ENCODE measurements around the gene INHBA.

Gene INHBA

DNA sequence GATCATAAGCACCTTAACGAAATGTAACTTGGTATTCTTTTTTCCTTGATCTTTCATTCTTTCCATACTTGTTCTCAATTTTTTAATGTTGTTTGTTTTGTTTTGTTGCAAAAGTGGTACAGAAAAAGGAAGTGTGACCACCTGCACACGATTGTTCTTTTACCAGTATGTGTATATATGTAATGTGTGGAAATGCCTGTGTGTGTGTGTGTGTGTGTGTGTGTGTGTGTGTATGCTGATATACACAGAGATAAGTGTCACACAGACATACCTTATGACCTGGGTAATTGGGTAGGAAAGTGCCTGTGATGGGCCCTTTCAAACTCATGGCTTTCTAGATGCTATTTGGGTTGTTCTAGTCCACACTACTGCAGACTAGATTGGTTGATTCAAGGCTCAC, 14.0 kb downstream of the INHBA start:
- TF ChIP-seq, protein P1, sequence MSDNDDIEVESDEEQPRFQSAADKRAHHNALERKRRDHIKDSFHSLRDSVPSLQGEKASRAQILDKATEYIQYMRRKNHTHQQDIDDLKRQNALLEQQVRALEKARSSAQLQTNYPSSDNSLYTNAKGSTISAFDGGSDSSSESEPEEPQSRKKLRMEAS (IDR thresholded peaks at IDR 0.05) = no peak
- TF ChIP-seq CREB1 (IDR thresholded peaks at IDR 0.05; ENCODE audit: low read depth) = no peak

DNA sequence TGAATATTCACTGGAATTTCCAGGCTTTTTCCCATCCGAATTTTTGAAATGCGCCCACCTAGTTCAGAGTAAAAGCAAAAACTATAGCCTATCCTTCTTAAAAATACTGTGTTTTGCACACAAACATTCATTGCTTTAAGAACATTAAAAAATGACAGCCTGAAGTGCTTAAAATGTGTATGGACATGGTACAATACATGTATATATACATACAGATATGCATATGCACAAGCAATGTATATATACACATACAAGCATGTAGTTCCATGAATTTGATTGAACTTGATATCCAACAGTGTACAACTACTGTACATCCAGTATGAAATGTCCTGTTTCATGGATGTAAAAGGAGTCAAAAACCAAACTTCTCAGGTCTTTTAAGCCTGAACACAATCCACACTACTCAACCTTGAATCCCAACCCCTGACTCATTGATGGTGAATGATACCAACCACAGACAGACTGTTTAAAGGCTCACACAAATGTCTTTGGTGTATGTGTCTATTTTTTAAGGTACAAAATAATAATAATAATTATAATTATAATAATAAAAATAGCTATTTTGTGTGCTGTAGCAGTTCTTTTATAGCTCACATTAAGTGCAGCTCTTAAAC, 14.8 kb downstream of the INHBA start:
- TF ChIP-seq, protein P2, sequence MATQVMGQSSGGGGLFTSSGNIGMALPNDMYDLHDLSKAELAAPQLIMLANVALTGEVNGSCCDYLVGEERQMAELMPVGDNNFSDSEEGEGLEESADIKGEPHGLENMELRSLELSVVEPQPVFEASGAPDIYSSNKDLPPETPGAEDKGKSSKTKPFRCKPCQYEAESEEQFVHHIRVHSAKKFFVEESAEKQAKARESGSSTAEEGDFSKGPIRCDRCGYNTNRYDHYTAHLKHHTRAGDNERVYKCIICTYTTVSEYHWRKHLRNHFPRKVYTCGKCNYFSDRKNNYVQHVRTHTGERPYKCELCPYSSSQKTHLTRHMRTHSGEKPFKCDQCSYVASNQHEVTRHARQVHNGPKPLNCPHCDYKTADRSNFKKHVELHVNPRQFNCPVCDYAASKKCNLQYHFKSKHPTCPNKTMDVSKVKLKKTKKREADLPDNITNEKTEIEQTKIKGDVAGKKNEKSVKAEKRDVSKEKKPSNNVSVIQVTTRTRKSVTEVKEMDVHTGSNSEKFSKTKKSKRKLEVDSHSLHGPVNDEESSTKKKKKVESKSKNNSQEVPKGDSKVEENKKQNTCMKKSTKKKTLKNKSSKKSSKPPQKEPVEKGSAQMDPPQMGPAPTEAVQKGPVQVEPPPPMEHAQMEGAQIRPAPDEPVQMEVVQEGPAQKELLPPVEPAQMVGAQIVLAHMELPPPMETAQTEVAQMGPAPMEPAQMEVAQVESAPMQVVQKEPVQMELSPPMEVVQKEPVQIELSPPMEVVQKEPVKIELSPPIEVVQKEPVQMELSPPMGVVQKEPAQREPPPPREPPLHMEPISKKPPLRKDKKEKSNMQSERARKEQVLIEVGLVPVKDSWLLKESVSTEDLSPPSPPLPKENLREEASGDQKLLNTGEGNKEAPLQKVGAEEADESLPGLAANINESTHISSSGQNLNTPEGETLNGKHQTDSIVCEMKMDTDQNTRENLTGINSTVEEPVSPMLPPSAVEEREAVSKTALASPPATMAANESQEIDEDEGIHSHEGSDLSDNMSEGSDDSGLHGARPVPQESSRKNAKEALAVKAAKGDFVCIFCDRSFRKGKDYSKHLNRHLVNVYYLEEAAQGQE (IDR thresholded peaks at IDR 0.05; ENCODE audit: low read depth) = no peak
- TF ChIP-seq CREB1 (IDR thresholded peaks at IDR 0.05; ENCODE audit: low read depth) (no peak), YY1 (IDR thresholded peaks at IDR 0.05; ENCODE audit: low read depth) (no peak), TEAD4 (IDR thresholded peaks at IDR 0.05) (no peak)
- TF ChIP-seq, protein P3, sequence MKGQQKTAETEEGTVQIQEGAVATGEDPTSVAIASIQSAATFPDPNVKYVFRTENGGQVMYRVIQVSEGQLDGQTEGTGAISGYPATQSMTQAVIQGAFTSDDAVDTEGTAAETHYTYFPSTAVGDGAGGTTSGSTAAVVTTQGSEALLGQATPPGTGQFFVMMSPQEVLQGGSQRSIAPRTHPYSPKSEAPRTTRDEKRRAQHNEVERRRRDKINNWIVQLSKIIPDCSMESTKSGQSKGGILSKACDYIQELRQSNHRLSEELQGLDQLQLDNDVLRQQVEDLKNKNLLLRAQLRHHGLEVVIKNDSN (IDR thresholded peaks at IDR 0.05) = no peak
- TF ChIP-seq, protein P1 (IDR thresholded peaks at IDR 0.05) = no peak

DNA sequence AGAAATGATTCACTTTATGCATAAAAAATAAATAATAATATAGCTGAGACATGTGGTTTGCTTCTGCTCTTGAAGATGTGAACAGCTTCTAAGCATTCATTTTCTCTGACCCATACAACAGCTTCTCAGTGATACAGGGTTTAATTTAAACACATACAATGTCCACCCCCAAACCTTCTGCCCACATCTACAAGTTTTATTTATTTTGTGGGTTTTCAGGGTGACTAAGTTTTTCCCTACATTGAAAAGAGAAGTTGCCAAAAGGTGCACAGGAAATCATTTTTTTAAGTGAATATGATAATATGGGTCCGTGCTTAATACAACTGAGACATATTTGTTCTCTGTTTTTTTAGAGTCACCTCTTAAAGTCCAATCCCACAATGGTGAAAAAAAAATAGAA, 17.2 kb downstream of the INHBA start:
- TF ChIP-seq TEAD4 (IDR thresholded peaks at IDR 0.05) = no peak
- TF ChIP-seq, protein P3 (IDR thresholded peaks at IDR 0.05) = no peak

DNA sequence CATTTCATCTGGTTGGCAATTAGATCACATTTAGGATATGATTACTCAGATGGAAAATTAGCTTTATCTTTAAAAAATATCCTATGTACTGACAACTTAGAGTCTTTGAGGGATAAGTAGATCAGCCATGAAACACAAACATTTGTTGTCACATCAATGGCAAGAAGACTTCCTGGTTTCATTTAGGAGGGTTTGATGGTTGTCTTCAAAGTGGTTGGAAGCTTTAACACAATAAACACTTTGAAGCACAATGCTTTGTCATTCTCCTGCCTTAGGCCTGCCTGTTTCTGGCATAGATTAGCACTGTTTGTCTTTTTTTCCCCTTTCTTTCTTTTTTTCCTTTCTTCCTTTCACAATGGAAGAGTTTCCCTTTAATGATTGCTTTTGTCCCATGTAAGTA, 20.5 kb downstream of the INHBA start:
- TF ChIP-seq TCF12 (IDR thresholded peaks at IDR 0.05; ENCODE audit: low read depth) (no peak), CREB1 (IDR thresholded peaks at IDR 0.05; ENCODE audit: low read depth) (no peak), NFIC (IDR thresholded peaks at IDR 0.05) (no peak), EP300 (IDR thresholded peaks at IDR 0.05; ENCODE audit: borderline replicate concordance) (no peak), CEBPB (IDR thresholded peaks at IDR 0.05) (no peak)
- TF ChIP-seq, protein P2 (IDR thresholded peaks at IDR 0.05; ENCODE audit: low read depth) = no peak

DNA sequence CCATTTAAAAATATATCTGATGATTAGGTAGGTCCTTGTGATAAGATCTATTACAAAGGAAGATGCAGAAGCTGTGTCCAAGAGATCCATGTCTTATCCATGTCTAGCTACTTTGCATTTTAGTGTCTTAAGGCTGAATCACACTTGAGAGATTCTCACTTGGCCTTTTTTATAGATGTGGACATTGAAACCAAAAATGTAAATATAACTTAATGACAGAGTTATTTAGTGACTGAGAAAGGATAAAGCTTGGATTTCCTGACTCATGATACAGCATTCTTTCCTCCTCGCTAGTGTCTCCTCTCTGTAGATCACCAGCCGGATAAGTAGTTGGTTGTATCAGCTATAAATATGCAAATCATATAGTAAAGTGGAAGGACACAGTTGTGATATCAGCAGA, 23.3 kb downstream of the INHBA start:
- no peak for TF ChIP-seq TAF1 (IDR thresholded peaks at IDR 0.05; ENCODE audit: low read depth)
- no peak for TF ChIP-seq TEAD4 (IDR thresholded peaks at IDR 0.05)
- TF ChIP-seq, protein P2 (IDR thresholded peaks at IDR 0.05; ENCODE audit: low read depth) = no peak
- TF ChIP-seq, protein P3 (IDR thresholded peaks at IDR 0.05) = no peak
- TF ChIP-seq YY1 (IDR thresholded peaks at IDR 0.05; ENCODE audit: low read depth) = no peak
- TF ChIP-seq NFIC (IDR thresholded peaks at IDR 0.05) = no peak
- TF ChIP-seq TCF12 (IDR thresholded peaks at IDR 0.05; ENCODE audit: low read depth) = no peak
- TF ChIP-seq EGR1 (IDR thresholded peaks at IDR 0.05) = no peak
- TF ChIP-seq CREB1 (IDR thresholded peaks at IDR 0.05; ENCODE audit: low read depth) = no peak

DNA sequence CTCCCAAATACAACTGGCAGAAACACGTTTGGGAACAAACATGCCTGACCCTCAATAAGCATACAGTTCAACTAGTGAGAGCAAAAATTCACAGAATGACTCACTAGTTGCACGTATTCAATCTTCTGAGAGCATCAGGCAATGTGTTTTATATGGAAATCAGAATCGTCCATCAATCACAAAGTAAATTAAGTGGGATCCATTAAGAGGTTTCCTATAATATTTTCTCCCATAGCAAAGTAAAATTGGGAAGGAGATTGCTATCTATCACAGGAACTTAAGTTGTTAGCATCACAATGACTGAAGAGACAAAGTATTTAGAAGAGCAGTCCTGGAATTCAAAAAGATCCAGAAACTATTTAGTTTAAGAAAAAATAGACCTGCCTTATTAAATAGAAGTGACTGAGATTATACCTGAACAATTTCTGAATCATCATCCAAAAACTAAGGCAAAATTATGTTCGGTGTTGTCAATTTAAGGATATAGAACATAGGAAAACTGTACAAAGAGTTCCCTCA, 28.3 kb downstream of the INHBA start:
- TF ChIP-seq, protein P1 (IDR thresholded peaks at IDR 0.05) = no peak
- TF ChIP-seq CREB1 (IDR thresholded peaks at IDR 0.05; ENCODE audit: low read depth) (no peak), EP300 (IDR thresholded peaks at IDR 0.05; ENCODE audit: borderline replicate concordance) (no peak), YY1 (IDR thresholded peaks at IDR 0.05; ENCODE audit: low read depth) (no peak), TEAD4 (IDR thresholded peaks at IDR 0.05) (no peak), FOXM1 (IDR thresholded peaks at IDR 0.05; ENCODE audit: borderline replicate concordance, low read depth) (no peak), RAD21 (IDR thresholded peaks at IDR 0.05; ENCODE audit: low read depth) (no peak), ZBTB7A (IDR thresholded peaks at IDR 0.05; ENCODE audit: low read depth) (no peak), NFIC (IDR thresholded peaks at IDR 0.05) (no peak), EGR1 (IDR thresholded peaks at IDR 0.05) (no peak), CEBPB (IDR thresholded peaks at IDR 0.05) (no peak)
- TF ChIP-seq, protein P3 (IDR thresholded peaks at IDR 0.05) = no peak
- TF ChIP-seq, protein P2 (IDR thresholded peaks at IDR 0.05; ENCODE audit: low read depth) = no peak
